K562 (cell line): ENCODE measurements around the gene TRIM2. TPM values are rescaled to one million over a fixed set of nuclear protein-coding genes. Genes with fewer than 3 reads are reported as not detected.

Experiments used
- ATAC-seq: fragments of 200-7000 bp; cut with Tn5 transposase; 3 replicates; pipeline ENCODE4 v1.9.1; 2020; ENCODE audit warnings: moderate library complexity
- BruUV-seq: library from RNA; stranded (reverse); fragments of 400-500 nt; replicated peaks from 2 replicates; lab custom pipeline; 2021; lab: Mats Ljungman, UMichigan
- CTCF ChIA-PET: fragments of 300-600 bp; formaldehyde crosslinking; extraction: SDS; loops from one replicate; lab custom pipeline; 2021; ENCODE audit warnings: low intra/inter-chr PET ratio; lab: Yijun Ruan, JAX
- POLR2A ChIA-PET: fragments of 300-600, 350-650 bp; sonication (Branson Sonifier 250); formaldehyde crosslinking; extraction: SDS; loops from one replicate; lab custom pipeline; 2021; ENCODE audit warnings: antibody characterized with exemption, inconsistent platforms; lab: Yijun Ruan, JAX
- DNase-seq, 4 experiments: peaks; one replicate each; pipeline versions ENCODE4 v3.0.0 to v3.0.0-alpha.2; 2011 to 2018; ENCODE audit warnings: low spot score in 3 of 4, mixed read lengths in 3 of 4; ENCODE audit errors: extremely low read depth in 1 of 4
- FAIRE-seq: peaks from 2 replicates; lab custom pipeline; 2011; peaks lifted over from hg19 to GRCh38; lab: Jason Lieb, UNC
- H2AFZ ChIP-seq: 2 replicates; pipeline ENCODE4 v1.6.0; 2011; ENCODE audit warnings: low read depth, low read length, control low read depth, inconsistent platforms
- H3K27ac ChIP-seq: fragments of 200-600 bp; 3 replicates; pipeline ENCODE4 v1.8.0; 2011; ENCODE audit warnings: low read depth, mild to moderate bottlenecking, control low read depth, inconsistent platforms, low read length, moderate library complexity, mixed read lengths; ENCODE audit errors: extremely low read depth
- H3K27me3 ChIP-seq, 2 experiments: fragments of 300-600 bp in 1 of 2; 2 replicates in 1 of 2; 3 replicates in 1 of 2; pipeline versions ENCODE4 v1.6.0 to v1.8.0; 2011; ENCODE audit warnings: inconsistent platforms in 2 of 2, low read length in 2 of 2, mild to moderate bottlenecking in 1 of 2, mixed read lengths in 1 of 2, moderate library complexity in 1 of 2; ENCODE audit not compliant: control insufficient read depth in 2 of 2, insufficient read depth in 2 of 2
- H3K36me3 ChIP-seq: fragments of 300-600 bp; 3 replicates; pipeline ENCODE4 v1.8.0; 2011; ENCODE audit warnings: mild to moderate bottlenecking, low read length, inconsistent platforms; ENCODE audit not compliant: control insufficient read depth, insufficient read depth
- H3K4me1 ChIP-seq, 2 experiments: fragments of 200-600 bp in 1 of 2; replicated peaks in 1 of 2; 2 replicates in 1 of 2; 3 replicates in 1 of 2; pipeline versions ENCODE4 v1.5.1 to v1.8.0; 2011; ENCODE audit warnings: inconsistent platforms in 2 of 2, low read length in 2 of 2, mild to moderate bottlenecking in 1 of 2, mixed read lengths in 1 of 2, moderate library complexity in 1 of 2; ENCODE audit not compliant: control insufficient read depth in 2 of 2, insufficient read depth in 2 of 2
- H3K4me2 ChIP-seq: 2 replicates; pipeline ENCODE4 v1.6.1; 2011; ENCODE audit warnings: low read length, control low read depth, inconsistent platforms, mixed read lengths; ENCODE audit not compliant: insufficient read depth
- H3K4me3 ChIP-seq: fragments of 200-600 bp; sonication (generic), shearing (Covaris generic); 2 replicates; pipeline ENCODE4 v1.5.1; 2016; ENCODE audit warnings: control low read depth, inconsistent platforms
- H3K79me2 ChIP-seq: fragments of 200-600 bp; 3 replicates; pipeline ENCODE4 v1.8.0; 2011; ENCODE audit warnings: low read length, inconsistent platforms; ENCODE audit not compliant: control insufficient read depth, insufficient read depth
- H3K9ac ChIP-seq, 2 experiments: 2 replicates each; pipeline versions ENCODE4 v1.6.0 to v1.6.1; 2011; ENCODE audit warnings: low read depth in 2 of 2, low read length in 2 of 2, control low read depth in 1 of 2, inconsistent platforms in 1 of 2, mild to moderate bottlenecking in 1 of 2, mixed read lengths in 1 of 2; ENCODE audit not compliant: insufficient read depth in 1 of 2
- H3K9me1 ChIP-seq: one replicate; pipeline ENCODE4 v1.6.0; 2011; ENCODE audit warnings: inconsistent platforms, mild to moderate bottlenecking, low read length, moderate library complexity; ENCODE audit not compliant: control insufficient read depth, insufficient read depth
- H3K9me3 ChIP-seq: replicated peaks from 2 replicates; pipeline ENCODE4 v1.5.1; 2011; ENCODE audit warnings: low read depth, low read length, inconsistent platforms; ENCODE audit not compliant: control insufficient read depth, insufficient read depth
- H4K20me1 ChIP-seq: replicated peaks from 2 replicates; pipeline ENCODE4 v1.6.1; 2011; ENCODE audit warnings: low read length, inconsistent platforms, mixed read lengths; ENCODE audit not compliant: control insufficient read depth, insufficient read depth
- EGR1 ChIP-seq: fragments of 450-650 bp; conservative IDR thresholded peaks from 2 replicates; pipeline ENCODE4 v1.6.1; 2017; ENCODE audit warnings: mild to moderate bottlenecking
- FOSL1 ChIP-seq: fragments of 200-800 bp; sonication (Bioruptor generic); conservative IDR thresholded peaks from 2 replicates; pipeline ENCODE4 v1.6.1; 2016; ENCODE audit warnings: missing genetic modification characterization, missing compliant biosample characterization
- GTF2F1 ChIP-seq: IDR thresholded peaks from 2 replicates; pipeline ENCODE4 v1.6.1; 2011; ENCODE audit warnings: low read depth, low read length, improper control_type of control experiment
- JUND ChIP-seq, 2 experiments: IDR thresholded peaks; 2 replicates in 1 of 2; 3 replicates in 1 of 2; pipeline ENCODE4 v1.6.1; 2011; ENCODE audit warnings: borderline replicate concordance in 2 of 2, low read depth in 2 of 2, low read length in 2 of 2, improper control_type of control experiment in 1 of 2, missing biosample characterization in 1 of 2, missing genetic modification characterization in 1 of 2, missing genetic modification reagents in 1 of 2
- MAFK ChIP-seq: IDR thresholded peaks from 2 replicates; pipeline ENCODE4 v1.6.1; 2011; ENCODE audit warnings: low read length, improper control_type of control experiment
- MYC ChIP-seq, 2 experiments: fragments of 250-450 bp in 1 of 2; sonication (Bioruptor Pico) in 1 of 2; IDR thresholded peaks; 2 replicates each; pipeline versions ENCODE4 v1.5.1 to v1.6.1; 2012 to 2021; ENCODE audit warnings: low read depth in 2 of 2, borderline replicate concordance in 1 of 2, improper control_type of control experiment in 1 of 2, low read length in 1 of 2, mild to moderate bottlenecking in 1 of 2, moderate library complexity in 1 of 2
- NEUROD1 ChIP-seq: fragments of 150-350 bp; IDR thresholded peaks from 2 replicates; pipeline ENCODE4 v1.6.1; 2014; ENCODE audit warnings: borderline replicate concordance, low read length, low read depth; ENCODE audit not compliant: partially characterized antibody
- SMAD4 ChIP-seq: fragments of 250-450 bp; sonication (Bioruptor Pico); conservative IDR thresholded peaks from 2 replicates; pipeline ENCODE4 v1.8.0; 2021; ENCODE audit warnings: inconsistent platforms, mild to moderate bottlenecking, moderate library complexity
- WGBS: fragments of 100-300 bp; shearing (Covaris generic); methylation state at CpG from one replicate; pipeline ENCODE4 v1.1.6; 2016; ENCODE audit warnings: low coverage, mixed read lengths; ENCODE audit not compliant: insufficient coverage; ENCODE audit errors: missing lambda C conversion rate; 5-methylcytosine and 5-hydroxymethylcytosine counted together
- in situ Hi-C: fragments of 300-500 bp; cut with MboI; formaldehyde crosslinking; loops from 4 replicates; pipeline ENCODE4 v1.15.0; 2018; ENCODE audit warnings: inconsistent platforms, mixed read lengths
- intact Hi-C: fragments of 100-400 bp; cut with micrococcal nuclease; formaldehyde crosslinking; loops from 2 replicates; pipeline ENCODE4 v1.14.2; 2022
- polyA plus RNA-seq, 8 experiments: library from polyadenylated mRNA; depleted of rRNA in 4 of 8; stranded (reverse) in 5 of 8; unstranded in 3 of 8; fragments of >200 nt; fragmentation: Nextera tagmentation in 2 of 8; fragmentation: Illumina TruSeq in 1 of 8; extraction: Ambion mirVana in 2 of 8; extraction: Trizol in 1 of 8; gene quantifications; 2 replicates each; pipeline versions ENCODE4 v1.2.1 to v1.2.3, GENCODE V29; 2011 to 2014; ENCODE audit warnings: inconsistent platforms in 1 of 8, missing spikeins in 1 of 8
- total RNA-seq, 7 experiments: library from RNA; depleted of rRNA in 6 of 7; stranded (reverse); fragments of >200 nt in 6 of 7; fragmentation: Illumina TruSeq in 2 of 7; extraction: Trizol in 2 of 7; gene quantifications; 2 replicates each; pipeline versions ENCODE4 v1.2.1 to v1.2.3, GENCODE V29; 2011 to 2021; ENCODE audit warnings: low replicate concordance in 1 of 7
- TF ChIP-seq, protein P1 (sequence below): sonication (generic); formaldehyde crosslinking; IDR thresholded peaks from 2 replicates; pipeline ENCODE4 v1.8.0; 2022; ENCODE audit warnings: missing genetic modification reagents, mild to moderate bottlenecking, moderate library complexity, borderline replicate concordance

The TRIM2 gene
- total and polyA plus RNA-seq, 9 of the 15 experiments (the other 6 are each of a cell fraction or from before 2014, with no cell fraction given) = 0.01 to 0.41 (median 0.13) TPM; not detected in 1

DNA sequence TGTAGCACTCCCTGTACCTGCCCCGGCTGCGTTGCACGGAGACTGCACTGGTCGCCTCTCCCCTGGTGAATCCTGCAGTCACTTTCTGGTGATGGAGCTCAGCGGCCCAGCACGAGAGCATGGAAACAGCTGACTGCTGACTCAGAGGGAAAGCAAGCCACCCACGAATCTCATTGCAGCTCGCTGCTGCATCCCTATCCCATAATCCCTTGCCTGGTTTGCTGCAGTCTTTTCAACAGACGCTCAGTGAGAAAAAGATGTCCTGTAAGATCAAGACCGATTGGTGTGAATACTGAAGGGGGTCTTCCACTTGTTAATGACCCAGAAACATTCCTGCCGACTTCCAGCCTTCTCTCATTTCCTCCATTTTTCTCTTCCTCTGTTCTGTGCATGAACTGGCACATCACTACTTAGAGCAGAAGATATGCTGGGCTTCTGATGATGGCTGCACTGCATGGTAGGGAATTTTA is 52.9 kb downstream of the TRIM2 start (continued):
- TF ChIP-seq JUND (IDR thresholded peaks at IDR 0.05; ENCODE audit: borderline replicate concordance, low read depth, low read length) (0 out of 2 replicates have a peak, but pooled peaks have one; percentile 34), JUND (tag; IDR thresholded peaks at IDR 0.05; ENCODE audit: borderline replicate concordance, low read depth, low read length) (no peak), GTF2F1 (no peak), MYC (IDR thresholded peaks at IDR 0.05; ENCODE audit: low read depth, low read length) (no peak), MYC (CRISPR knock-in tag; IDR thresholded peaks at IDR 0.05; ENCODE audit: borderline replicate concordance, low read depth) (no peak), FOSL1 (0 out of 2 replicates have a peak, but pooled peaks have one; percentile 18), SMAD4 (CRISPR knock-in tag) (no peak), EGR1 (0 out of 2 replicates have a peak, but pooled peaks have one; percentile 12)
- TF ChIP-seq, protein P1, sequence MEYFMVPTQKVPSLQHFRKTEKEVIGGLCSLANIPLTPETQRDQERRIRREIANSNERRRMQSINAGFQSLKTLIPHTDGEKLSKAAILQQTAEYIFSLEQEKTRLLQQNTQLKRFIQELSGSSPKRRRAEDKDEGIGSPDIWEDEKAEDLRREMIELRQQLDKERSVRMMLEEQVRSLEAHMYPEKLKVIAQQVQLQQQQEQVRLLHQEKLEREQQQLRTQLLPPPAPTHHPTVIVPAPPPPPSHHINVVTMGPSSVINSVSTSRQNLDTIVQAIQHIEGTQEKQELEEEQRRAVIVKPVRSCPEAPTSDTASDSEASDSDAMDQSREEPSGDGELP (CRISPR knock-in tag) = peak; percentile 83; the same call in 1 of the 2 replicates

DNA sequence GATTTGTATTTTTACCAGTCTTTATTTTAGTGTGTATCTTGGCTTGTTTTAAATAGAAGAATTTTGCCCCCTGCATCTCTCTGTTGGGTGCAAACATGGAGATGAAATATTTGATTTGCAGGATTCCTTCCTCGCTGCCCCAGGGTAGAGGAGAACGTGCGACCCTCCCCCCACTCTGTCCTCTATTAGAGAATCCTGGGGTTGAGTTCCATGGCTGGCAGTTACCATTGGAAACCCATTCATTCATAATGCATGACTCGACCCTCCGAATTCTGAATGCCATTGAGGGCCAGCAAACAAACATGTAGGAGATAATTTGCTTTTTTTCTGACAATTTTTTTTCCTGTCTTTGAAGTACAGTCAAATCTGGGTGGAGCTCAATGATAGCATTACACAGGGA is 53.7 kb downstream of the TRIM2 start:
- H3K27me3 ChIP-seq = peaks cover 7 to 20% of the 10 kb centered on the region in 2 experiments; a peak in 4 of 5 replicates
- no peak overlapping the region for H3K9ac ChIP-seq
- no peak overlapping the region for H3K27ac ChIP-seq
- no peaks in the 10 kb centered on the region for H3K9me1 ChIP-seq
- CTCF ChIA-PET = no interaction called here
- H3K4me3 ChIP-seq = no peak overlapping the region
- no peaks in the 10 kb centered on the region for H3K79me2 ChIP-seq
- POLR2A ChIA-PET = interaction anchor here (1.3 to 2.0 kb wide), 2 partner anchors 10 to 23 kb away, joined by 4 to 7 read pairs; no protein-coding TSS in a partner anchor
- no peak for FAIRE-seq
- H3K36me3 ChIP-seq = no peaks in the 10 kb centered on the region
- no peak overlapping the region for H2AFZ ChIP-seq
- intact Hi-C loops = no loop called here
- no peak for DNase-seq
- H4K20me1 ChIP-seq = no peaks in the 10 kb centered on the region
- TF ChIP-seq MAFK (no peak), NEUROD1 (no peak)
- no peaks in the 10 kb centered on the region for H3K4me1 ChIP-seq
- in situ Hi-C loops = no loop called here
- 0% methylated on average over 5 of the region's 5 CpGs for WGBS
- no peaks in the 10 kb centered on the region for H3K9me3 ChIP-seq
- no TSS peak for BruUV-seq
- no peak overlapping the region for H3K4me2 ChIP-seq
- ATAC-seq = no peak
